IMR-90 (cell line): Measurements from ENCODE around the gene CCR8. TPM values are rescaled to one million over a fixed set of nuclear protein-coding genes. Genes with fewer than 3 reads are reported as not detected.

Source experiments
- ATAC-seq: fragments of 200-7000 bp; cut with Tn5 transposase; 2 replicates; pipeline ENCODE4 v1.9.1; 2020; ENCODE audit warnings: low read depth, mild to moderate bottlenecking, moderate library complexity
- BruUV-seq: library from RNA; stranded (reverse); fragments of 400-500 nt; replicated peaks from 2 replicates; lab custom pipeline; 2021; lab: Mats Ljungman, UMichigan
- CTCF ChIA-PET: fragments of 300-600 bp; formaldehyde crosslinking; extraction: SDS; loops from one replicate; lab custom pipeline; 2021; ENCODE audit warnings: antibody characterized with exemption; lab: Yijun Ruan, JAX
- POLR2A ChIA-PET: fragments of 300-600 bp; sonication (Branson Sonifier 250); formaldehyde crosslinking; loops from one replicate; lab custom pipeline; 2022; ENCODE audit warnings: antibody characterized with exemption; ENCODE audit not compliant: unreplicated experiment; lab: Charles Lee
- DNase-seq: peaks from one replicate; pipeline ENCODE4 v3.0.0; 2013
- H2AFZ ChIP-seq: replicated peaks from 2 replicates; pipeline ENCODE3; 2013; ENCODE audit warnings: low read length, mild to moderate bottlenecking; ENCODE audit not compliant: poor library complexity
- H2AK5ac ChIP-seq: 2 replicates; pipeline ENCODE4 v1.6.1; 2013; ENCODE audit warnings: low read depth, low read length, inconsistent platforms
- H2AK9ac ChIP-seq: replicated peaks from 2 replicates; pipeline ENCODE3; 2013; ENCODE audit warnings: mild to moderate bottlenecking, low read depth, low read length, moderate library complexity; ENCODE audit not compliant: poor library complexity
- H2BK120ac ChIP-seq: 2 replicates; pipeline ENCODE4 v1.6.1; 2013; ENCODE audit warnings: low read depth, low read length, inconsistent platforms
- H2BK15ac ChIP-seq: 3 replicates; pipeline ENCODE4 v1.6.1; 2013; ENCODE audit warnings: low read depth, low read length, inconsistent platforms
- H2BK20ac ChIP-seq: 2 replicates; pipeline ENCODE4 v1.6.1; 2013; ENCODE audit warnings: low read depth, mild to moderate bottlenecking, inconsistent platforms, low read length, moderate library complexity
- H2BK5ac ChIP-seq: 2 replicates; pipeline ENCODE4 v1.6.1; 2013; ENCODE audit warnings: mild to moderate bottlenecking, low read depth, low read length, inconsistent platforms; ENCODE audit not compliant: poor library complexity, severe bottlenecking
- H3K14ac ChIP-seq: replicated peaks from 2 replicates; pipeline ENCODE4 v1.6.1; 2013; ENCODE audit warnings: low read depth, low read length, inconsistent platforms
- H3K18ac ChIP-seq: 2 replicates; pipeline ENCODE4 v1.6.1; 2013; ENCODE audit warnings: low read depth, low read length, control low read depth
- H3K23ac ChIP-seq: 2 replicates; pipeline ENCODE4 v1.6.1; 2013; ENCODE audit warnings: low read depth, low read length, inconsistent platforms
- H3K27ac ChIP-seq: 2 replicates; pipeline ENCODE4 v1.5.1; 2013; ENCODE audit warnings: mild to moderate bottlenecking, control low read depth, low read length; ENCODE audit not compliant: insufficient read depth
- H3K27me3 ChIP-seq: 2 replicates; pipeline ENCODE4 v1.6.1; 2013; ENCODE audit warnings: low read length; ENCODE audit not compliant: control insufficient read depth, insufficient read depth
- H3K36me3 ChIP-seq: 2 replicates; pipeline ENCODE4 v1.6.1; 2013; ENCODE audit warnings: low read length, mixed read lengths; ENCODE audit not compliant: control insufficient read depth, insufficient read depth
- H3K4ac ChIP-seq: 2 replicates; pipeline ENCODE4 v1.6.1; 2013; ENCODE audit warnings: low read depth, low read length, inconsistent platforms
- H3K4me1 ChIP-seq: 2 replicates; pipeline ENCODE4 v1.6.1; 2013; ENCODE audit warnings: low read length, mixed read lengths; ENCODE audit not compliant: control insufficient read depth, insufficient read depth
- H3K4me2 ChIP-seq: 2 replicates; pipeline ENCODE4 v1.6.1; 2013; ENCODE audit warnings: low read depth, mild to moderate bottlenecking, control low read depth, low read length, moderate library complexity
- H3K4me3 ChIP-seq: 2 replicates; pipeline ENCODE4 v1.5.1; 2013; ENCODE audit warnings: low read depth, mild to moderate bottlenecking, control low read depth, low read length, moderate library complexity; ENCODE audit not compliant: insufficient read depth
- H3K56ac ChIP-seq: 2 replicates; pipeline ENCODE4 v1.6.1; 2013; ENCODE audit warnings: low read length, inconsistent platforms; ENCODE audit not compliant: insufficient read depth; ENCODE audit errors: extremely low read depth
- H3K79me1 ChIP-seq, 2 experiments: 2 replicates each; pipeline ENCODE4 v1.6.1; 2013; ENCODE audit warnings: low read length in 2 of 2, inconsistent platforms in 1 of 2, low read depth in 1 of 2
- H3K9ac ChIP-seq: 2 replicates; pipeline ENCODE4 v1.6.1; 2013; ENCODE audit warnings: low read depth, low read length, control low read depth
- H3K9me1 ChIP-seq: 2 replicates; pipeline ENCODE4 v1.6.1; 2013; ENCODE audit warnings: low read length, inconsistent platforms; ENCODE audit not compliant: insufficient read depth
- H3K9me3 ChIP-seq: 2 replicates; pipeline ENCODE4 v1.6.1; 2013; ENCODE audit warnings: low read length; ENCODE audit not compliant: control insufficient read depth, insufficient read depth
- H4K20me1 ChIP-seq: 2 replicates; pipeline ENCODE4 v1.6.1; 2013; ENCODE audit warnings: low read length, inconsistent platforms; ENCODE audit not compliant: insufficient read depth
- H4K5ac ChIP-seq: 2 replicates; pipeline ENCODE4 v1.6.1; 2013; ENCODE audit warnings: mild to moderate bottlenecking, low read depth, low read length, control low read depth
- H4K8ac ChIP-seq, 2 experiments: 2 replicates each; pipeline ENCODE4 v1.6.1; 2013; ENCODE audit warnings: low read depth in 2 of 2, low read length in 2 of 2, control low read depth in 1 of 2, inconsistent platforms in 1 of 2
- H4K91ac ChIP-seq: 2 replicates; pipeline ENCODE4 v1.6.1; 2013; ENCODE audit warnings: low read depth, low read length, inconsistent platforms; ENCODE audit not compliant: insufficient read depth
- BHLHE40 ChIP-seq: fragments of 150-350 bp; IDR thresholded peaks from 2 replicates; pipeline ENCODE4 v1.6.1; 2016; ENCODE audit warnings: mild to moderate bottlenecking, low read depth, low read length
- CHD1 ChIP-seq: IDR thresholded peaks from 2 replicates; pipeline ENCODE4 v1.6.1; 2012; ENCODE audit warnings: low read depth, low read length, improper control_type of control experiment
- RCOR1 ChIP-seq: IDR thresholded peaks from 2 replicates; pipeline ENCODE4 v1.6.1; 2012; ENCODE audit warnings: mild to moderate bottlenecking, low read length, improper control_type of control experiment; ENCODE audit not compliant: insufficient replicate concordance
- SMC3 ChIP-seq: fragments of 150-350 bp; IDR thresholded peaks from 2 replicates; pipeline ENCODE4 v1.6.1; 2016; ENCODE audit warnings: low read depth, mild to moderate bottlenecking, antibody characterized with exemption, low read length, moderate library complexity
- WGBS, 2 experiments: methylation state at CpG; one replicate each; pipeline versions ENCODE4 v1.1.5 to v1.1.7; 2013; ENCODE audit warnings: missing lambda C conversion rate in 2 of 2; ENCODE audit not compliant: insufficient read length in 1 of 2; ENCODE audit errors: extremely low coverage in 2 of 2; 5-methylcytosine and 5-hydroxymethylcytosine counted together
- dilution Hi-C: fragments of 300-500 bp; cut with HindIII; formaldehyde crosslinking; loops from one replicate; pipeline ENCODE4 v1.14.3; 2018; ENCODE audit warnings: low sequenced_read_pairs; ENCODE audit not compliant: unreplicated experiment
- in situ Hi-C: fragments of 300-500 bp; cut with MboI; formaldehyde crosslinking; loops from 3 replicates; pipeline ENCODE4 v1.14.3; 2019; ENCODE audit warnings: low sequenced_read_pairs, inconsistent platforms, mixed read lengths
- intact Hi-C: fragments of 100-400 bp; cut with micrococcal nuclease; formaldehyde crosslinking; loops from 2 replicates; pipeline ENCODE4 v1.10.0; 2022
- polyA plus RNA-seq, 3 experiments: library from polyadenylated mRNA; depleted of rRNA; stranded (reverse); fragments of >200 nt; gene quantifications; 2 replicates each; pipeline ENCODE4 v1.2.3, GENCODE V29; 2012; ENCODE audit warnings: low replicate concordance in 1 of 3
- total RNA-seq: library from RNA; depleted of rRNA; stranded (reverse); fragments of >200 nt; gene quantifications from 2 replicates; pipeline ENCODE4 v1.2.3, GENCODE V29; 2012

The CCR8 gene
- total and polyA plus RNA-seq, 2 of the 4 experiments (the other 2 are of a cell fraction): not detected

GRCh38 chr3:39361252-39361927 lies 31.9 kb downstream of the CCR8 start:
- Histone ChIP-seq H3K27ac (no peak overlapping the region), H3K27me3 (0 out of 2 replicates have a peak, but pooled peaks cover 2% of the 10 kb centered on the region), H3K23ac (no peak overlapping the region), H4K20me1 (no peaks in the 10 kb centered on the region), H2BK120ac (no peak overlapping the region), H3K4me1 (no peaks in the 10 kb centered on the region), H2BK20ac (no peak overlapping the region), H4K8ac (no peak overlapping the region), H2AFZ (no peak overlapping the region), H2AK5ac (no peak overlapping the region), H3K36me3 (no peaks in the 10 kb centered on the region), H3K9me1 (no peaks in the 10 kb centered on the region), H3K56ac (no peak overlapping the region), H3K14ac (no peak overlapping the region), H3K18ac (no peak overlapping the region), H3K9me3 (no peaks in the 10 kb centered on the region), H4K91ac (no peak overlapping the region), H3K79me1 (no peaks in the 10 kb centered on the region), H2BK15ac (no peak overlapping the region), H2AK9ac (no peak overlapping the region), H3K4ac (no peak overlapping the region), H3K4me2 (no peak overlapping the region), H3K4me3 (no peak overlapping the region), H4K5ac (no peak overlapping the region), H2BK5ac (no peak overlapping the region), H3K9ac (no peak overlapping the region)
- CTCF ChIA-PET: no interaction called here
- DNase-seq (no peak), ATAC-seq (no peak)
- no peak for TF ChIP-seq BHLHE40
- no peak for TF ChIP-seq RCOR1
- TF ChIP-seq SMC3: no peak
- no peak for TF ChIP-seq CHD1
- WGBS, 2 experiments: 86% methylated on average over 1 of the region's 8 CpGs; no CpG with 5 or more reads in 1 of the 2 experiments
- dilution Hi-C loops (no loop called here), in situ Hi-C loops (no loop called here), intact Hi-C loops (no loop called here)
- no TSS peak for BruUV-seq
- POLR2A ChIA-PET: no interaction called here
